ENCODE results near the gene PCK2.
A peak's percentile ranks its signal among the peaks of the same experiment; 100 is the strongest.

PCK2 gene

DNA sequence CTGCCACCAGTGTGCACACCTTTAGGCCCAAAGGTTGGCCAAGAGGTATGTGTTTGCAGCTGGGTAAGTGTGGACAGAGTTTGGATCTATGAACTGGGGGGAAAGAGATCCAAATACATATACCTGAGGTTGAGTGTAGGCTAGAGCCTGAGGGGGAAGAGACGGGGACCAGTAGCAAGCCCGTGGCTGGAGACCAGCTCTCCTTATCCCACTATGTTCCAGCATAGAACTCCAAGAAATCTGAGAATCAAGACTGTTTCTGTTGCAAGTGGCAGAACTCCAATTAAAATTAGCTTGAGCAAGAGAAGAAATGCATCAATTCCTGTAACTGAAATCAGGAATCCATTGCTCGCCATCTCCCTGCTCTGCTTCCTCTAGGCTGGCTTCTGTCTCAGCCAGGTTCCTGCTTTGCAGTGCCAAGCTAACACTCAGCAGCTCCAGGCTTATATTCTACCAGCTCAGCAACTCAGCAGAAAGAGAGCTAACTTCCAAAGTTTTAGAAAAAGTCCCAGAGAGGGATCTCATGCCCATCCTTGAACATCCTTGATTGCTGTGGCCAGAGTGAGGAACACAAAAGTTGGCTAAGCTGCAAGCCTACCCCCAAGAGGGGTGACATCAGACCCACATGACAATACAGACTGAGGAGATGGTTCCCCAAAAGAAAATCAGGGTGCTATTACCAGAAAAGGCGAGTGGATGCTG is 1.5 kb upstream of the PCK2 start:
- TF ChIP-seq, protein P1, sequence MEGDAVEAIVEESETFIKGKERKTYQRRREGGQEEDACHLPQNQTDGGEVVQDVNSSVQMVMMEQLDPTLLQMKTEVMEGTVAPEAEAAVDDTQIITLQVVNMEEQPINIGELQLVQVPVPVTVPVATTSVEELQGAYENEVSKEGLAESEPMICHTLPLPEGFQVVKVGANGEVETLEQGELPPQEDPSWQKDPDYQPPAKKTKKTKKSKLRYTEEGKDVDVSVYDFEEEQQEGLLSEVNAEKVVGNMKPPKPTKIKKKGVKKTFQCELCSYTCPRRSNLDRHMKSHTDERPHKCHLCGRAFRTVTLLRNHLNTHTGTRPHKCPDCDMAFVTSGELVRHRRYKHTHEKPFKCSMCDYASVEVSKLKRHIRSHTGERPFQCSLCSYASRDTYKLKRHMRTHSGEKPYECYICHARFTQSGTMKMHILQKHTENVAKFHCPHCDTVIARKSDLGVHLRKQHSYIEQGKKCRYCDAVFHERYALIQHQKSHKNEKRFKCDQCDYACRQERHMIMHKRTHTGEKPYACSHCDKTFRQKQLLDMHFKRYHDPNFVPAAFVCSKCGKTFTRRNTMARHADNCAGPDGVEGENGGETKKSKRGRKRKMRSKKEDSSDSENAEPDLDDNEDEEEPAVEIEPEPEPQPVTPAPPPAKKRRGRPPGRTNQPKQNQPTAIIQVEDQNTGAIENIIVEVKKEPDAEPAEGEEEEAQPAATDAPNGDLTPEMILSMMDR (IDR thresholded peaks at IDR 0.05; ENCODE audit: control extremely low read depth, extremely low read depth, low read depth, missing control alignments) = no peak
- CTCF ChIA-PET = interaction anchor here (0.7 to 13.9 kb wide), 15 partner anchors 12 to 215 kb away, joined by 3 to 246 read pairs (median 4); partner anchors contain the start of genes CARMIL3, CIDEB, CPNE6 and DCAF11
- POLR2A ChIA-PET = no interaction called here
- no peak for DNase-seq (ENCODE audit: extremely low spot score)

DNA sequence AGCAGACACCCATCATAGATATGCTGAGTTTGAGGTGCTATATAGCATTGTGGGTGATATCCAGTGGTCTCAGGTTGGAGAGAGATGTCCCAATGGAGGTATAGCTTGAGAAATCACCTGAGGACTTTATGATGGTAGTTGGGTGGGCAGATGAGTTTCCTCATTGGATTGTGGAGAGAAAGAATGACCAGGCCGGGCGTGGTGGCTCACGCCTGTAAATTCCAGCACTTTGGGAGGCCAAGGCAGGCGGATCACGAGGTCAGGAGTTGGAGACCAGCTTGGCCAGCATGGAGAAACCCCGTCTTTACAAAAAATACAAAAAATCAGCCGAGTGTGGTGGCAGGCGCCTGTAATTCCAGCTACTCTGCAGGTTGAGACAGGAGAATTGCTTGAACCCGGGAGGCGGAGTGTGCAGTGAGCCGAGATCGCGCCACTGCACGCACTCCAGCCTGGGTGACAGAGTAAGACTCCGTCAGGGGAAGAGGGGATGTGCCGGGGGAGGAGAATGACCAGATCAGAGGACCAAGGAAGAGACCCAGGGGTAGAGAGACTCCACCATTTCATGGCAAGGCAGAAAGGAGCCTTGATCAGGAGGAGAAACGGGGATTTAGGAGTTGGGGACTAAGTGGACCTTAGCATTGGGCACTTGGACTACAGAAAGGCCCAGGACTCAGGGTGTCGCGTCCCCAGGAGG is 757 bp upstream of the PCK2 start:
- CTCF ChIA-PET = interaction anchor here (0.7 to 13.9 kb wide), 13 partner anchors 12 to 215 kb away, joined by 3 to 246 read pairs (median 6); partner anchors contain the start of genes CIDEB, CPNE6, DCAF11 and IRF9
- POLR2A ChIA-PET = interaction anchor here (0.9 to 2.7 kb wide), 2 partner anchors 21 to 42 kb away, joined by 3 to 29 read pairs; partner anchors contain the start of genes DCAF11, NRL and PSME1
- no peak for DNase-seq (ENCODE audit: extremely low spot score)
- TF ChIP-seq, protein P1 (IDR thresholded peaks at IDR 0.05; ENCODE audit: control extremely low read depth, extremely low read depth, low read depth, missing control alignments) = no peak

DNA sequence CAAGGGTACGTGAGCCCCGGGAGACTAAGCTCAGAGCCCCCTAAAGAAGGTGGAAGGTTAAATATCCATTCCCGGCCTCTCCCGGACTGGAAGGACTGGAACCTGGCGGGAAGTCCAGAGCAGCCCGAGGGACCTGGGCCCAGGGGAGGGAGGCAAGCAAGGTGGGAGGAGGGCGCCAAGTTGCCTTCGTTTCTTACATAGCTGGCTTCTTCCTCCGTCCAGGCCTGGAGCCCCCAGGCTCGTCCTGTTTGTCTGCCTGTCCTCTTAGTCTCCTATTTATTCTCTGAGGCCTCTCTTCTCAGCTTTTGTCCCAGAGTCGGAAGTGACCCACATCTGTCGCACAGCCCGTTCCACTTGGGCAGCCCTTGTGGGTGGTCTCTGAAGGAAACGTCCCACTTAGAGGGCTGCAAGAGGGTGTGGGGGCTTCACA is 745 bp downstream of the PCK2 start:
- POLR2A ChIA-PET = interaction anchor here (0.8 to 2.7 kb wide), 7 partner anchors 9 to 66 kb away, joined by 3 to 29 read pairs (median 5); partner anchors contain the start of genes DCAF11, EMC9, IRF9 and NRL
- DNase-seq (ENCODE audit: extremely low spot score) = no peak
- TF ChIP-seq, protein P1 (IDR thresholded peaks at IDR 0.05; ENCODE audit: control extremely low read depth, extremely low read depth, low read depth, missing control alignments) = no peak
- CTCF ChIA-PET = interaction anchor here (0.8 to 13.9 kb wide), 11 partner anchors 10 to 337 kb away, joined by 3 to 246 read pairs (median 3); partner anchors contain the start of genes CARMIL3, DCAF11, EMC9 and MDP1

DNA sequence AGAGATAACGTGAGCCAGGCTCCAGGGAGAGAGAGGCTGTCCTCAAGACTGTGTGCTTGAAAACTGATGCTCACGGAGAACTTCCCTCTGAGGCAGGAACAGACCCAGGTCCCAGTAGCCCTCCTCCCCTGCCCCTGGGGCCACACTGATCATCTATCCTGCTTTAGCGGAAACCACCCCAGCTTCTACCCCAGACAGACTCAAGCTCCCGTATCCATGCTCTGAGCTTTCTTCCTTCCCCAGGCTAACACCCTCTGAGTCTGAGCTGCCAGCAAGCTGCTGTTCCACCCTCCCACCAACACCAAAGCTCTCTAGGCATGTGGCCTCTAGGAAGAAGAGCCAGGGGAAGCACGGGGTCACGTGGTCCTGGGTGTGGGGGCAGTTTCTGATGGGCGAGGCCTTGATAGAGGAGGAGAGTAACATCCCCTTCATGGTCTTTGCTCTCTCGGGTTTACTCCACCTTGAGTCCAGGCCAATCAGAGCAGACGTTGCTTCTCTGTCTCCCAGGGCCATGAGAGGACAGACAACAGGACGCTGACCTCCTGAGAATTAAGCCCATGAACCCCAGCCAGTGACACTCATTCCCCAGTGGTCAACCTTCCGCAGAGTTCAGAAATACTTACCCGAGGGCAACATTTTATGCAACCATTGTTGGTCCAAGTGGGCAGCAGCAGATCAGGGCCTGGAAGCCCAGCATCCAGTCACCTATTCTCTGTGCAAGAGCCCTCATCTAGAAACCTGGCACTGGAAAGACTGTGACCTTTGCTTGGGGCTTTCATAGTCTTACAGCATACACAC is 1.4 kb downstream of the PCK2 start:
- CTCF ChIA-PET = interaction anchor here (0.8 to 13.9 kb wide), 11 partner anchors 10 to 336 kb away, joined by 3 to 246 read pairs (median 3); partner anchors contain the start of genes CARMIL3, DCAF11, EMC9 and MDP1
- peak; percentile 94 for DNase-seq (ENCODE audit: extremely low spot score)
- TF ChIP-seq, protein P1 (IDR thresholded peaks at IDR 0.05; ENCODE audit: control extremely low read depth, extremely low read depth, low read depth, missing control alignments) = no peak
- POLR2A ChIA-PET = interaction anchor here (0.7 to 2.7 kb wide), 8 partner anchors 8 to 542 kb away, joined by 3 to 29 read pairs (median 5); partner anchors contain the start of genes DCAF11, EMC9, IRF9 and NRL

DNA sequence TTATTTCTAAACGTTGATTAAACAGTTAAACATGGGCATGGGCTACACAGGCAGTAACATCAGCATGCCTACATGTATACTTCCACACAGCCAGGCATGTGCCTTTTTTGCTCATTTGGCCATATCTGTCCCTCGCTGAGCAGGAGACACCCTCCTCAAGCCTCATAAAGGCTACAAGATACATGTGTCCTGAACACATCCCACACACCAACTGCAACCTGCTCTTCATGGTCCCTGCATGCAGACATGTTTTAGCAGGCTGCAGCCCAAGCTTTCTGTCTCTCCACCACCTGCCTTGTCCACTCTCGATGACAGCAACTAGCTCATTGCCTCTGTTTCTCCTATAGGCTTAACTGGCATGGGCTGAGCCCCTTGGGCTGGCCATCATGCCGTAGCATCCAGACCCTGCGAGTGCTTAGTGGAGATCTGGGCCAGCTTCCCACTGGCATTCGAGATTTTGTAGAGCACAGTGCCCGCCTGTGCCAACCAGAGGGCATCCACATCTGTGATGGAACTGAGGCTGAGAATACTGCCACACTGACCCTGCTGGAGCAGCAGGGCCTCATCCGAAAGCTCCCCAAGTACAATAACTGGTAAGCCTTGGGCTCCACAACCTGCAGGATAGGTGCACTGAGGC is 2.6 kb downstream of the PCK2 start:
- TF ChIP-seq, protein P1 (IDR thresholded peaks at IDR 0.05; ENCODE audit: control extremely low read depth, extremely low read depth, low read depth, missing control alignments) = no peak
- CTCF ChIA-PET = interaction anchor here (1.3 to 13.9 kb wide), 3 partner anchors 9 to 64 kb away, joined by 3 to 246 read pairs (median 3); no protein-coding TSS in a partner anchor
- POLR2A ChIA-PET = interaction anchor here (0.9 kb wide), 1 partner anchor 18 kb away, joined by 3 read pairs; the partner anchor contains the start of gene DCAF11
- DNase-seq (ENCODE audit: extremely low spot score) = no peak

All from GM10248 (cell line).